Transverse colon (tissue), 3 donors: ENCODE results near the gene FAM98C.

Experiments
- POLR2A ChIP-seq: fragments of 450-650 bp; IDR thresholded peaks from one replicate; pipeline ENCODE4 v1.6.1; 2016; ENCODE audit warnings: antibody characterized with exemption, mild to moderate bottlenecking, moderate library complexity
- TF ChIP-seq, protein P1 (sequence below), 5 experiments: fragments of 200-600 bp in 3 of 5; fragments of 450-650 bp in 2 of 5; sonication (generic) in 3 of 5; IDR thresholded peaks; 1 replicate in 2 of 5; 2 replicates in 3 of 5; pipeline ENCODE4 v1.5.1; 2016 to 2017; ENCODE audit warnings: antibody characterized with exemption in 5 of 5, inconsistent platforms in 3 of 5, mild to moderate bottlenecking in 2 of 5, moderate library complexity in 1 of 5

- TF ChIP-seq, protein P1, sequence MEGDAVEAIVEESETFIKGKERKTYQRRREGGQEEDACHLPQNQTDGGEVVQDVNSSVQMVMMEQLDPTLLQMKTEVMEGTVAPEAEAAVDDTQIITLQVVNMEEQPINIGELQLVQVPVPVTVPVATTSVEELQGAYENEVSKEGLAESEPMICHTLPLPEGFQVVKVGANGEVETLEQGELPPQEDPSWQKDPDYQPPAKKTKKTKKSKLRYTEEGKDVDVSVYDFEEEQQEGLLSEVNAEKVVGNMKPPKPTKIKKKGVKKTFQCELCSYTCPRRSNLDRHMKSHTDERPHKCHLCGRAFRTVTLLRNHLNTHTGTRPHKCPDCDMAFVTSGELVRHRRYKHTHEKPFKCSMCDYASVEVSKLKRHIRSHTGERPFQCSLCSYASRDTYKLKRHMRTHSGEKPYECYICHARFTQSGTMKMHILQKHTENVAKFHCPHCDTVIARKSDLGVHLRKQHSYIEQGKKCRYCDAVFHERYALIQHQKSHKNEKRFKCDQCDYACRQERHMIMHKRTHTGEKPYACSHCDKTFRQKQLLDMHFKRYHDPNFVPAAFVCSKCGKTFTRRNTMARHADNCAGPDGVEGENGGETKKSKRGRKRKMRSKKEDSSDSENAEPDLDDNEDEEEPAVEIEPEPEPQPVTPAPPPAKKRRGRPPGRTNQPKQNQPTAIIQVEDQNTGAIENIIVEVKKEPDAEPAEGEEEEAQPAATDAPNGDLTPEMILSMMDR (IDR thresholded peaks at IDR 0.05) = no peak
- TF ChIP-seq POLR2A = no peak
Measured at GRCh38 chr19:38394488-38394887, 8.4 kb upstream of the FAM98C start.
